HG02943 (cell line): ENCODE measurements around the gene NOM1.
"Not testable (repeated sequence)": the region's sequence is repeated elsewhere in the genome, so short reads cannot be mapped to it uniquely, and the experiment has no call there.

Experiments used
- ATAC-seq: cut with Tn5 transposase; IDR thresholded peaks from one replicate; pipeline ENCODE4 v1.9.1; 2021; ENCODE audit warnings: mild to moderate bottlenecking, low read depth, moderate library complexity; ENCODE audit not compliant: unreplicated experiment

The NOM1 gene, protein sequence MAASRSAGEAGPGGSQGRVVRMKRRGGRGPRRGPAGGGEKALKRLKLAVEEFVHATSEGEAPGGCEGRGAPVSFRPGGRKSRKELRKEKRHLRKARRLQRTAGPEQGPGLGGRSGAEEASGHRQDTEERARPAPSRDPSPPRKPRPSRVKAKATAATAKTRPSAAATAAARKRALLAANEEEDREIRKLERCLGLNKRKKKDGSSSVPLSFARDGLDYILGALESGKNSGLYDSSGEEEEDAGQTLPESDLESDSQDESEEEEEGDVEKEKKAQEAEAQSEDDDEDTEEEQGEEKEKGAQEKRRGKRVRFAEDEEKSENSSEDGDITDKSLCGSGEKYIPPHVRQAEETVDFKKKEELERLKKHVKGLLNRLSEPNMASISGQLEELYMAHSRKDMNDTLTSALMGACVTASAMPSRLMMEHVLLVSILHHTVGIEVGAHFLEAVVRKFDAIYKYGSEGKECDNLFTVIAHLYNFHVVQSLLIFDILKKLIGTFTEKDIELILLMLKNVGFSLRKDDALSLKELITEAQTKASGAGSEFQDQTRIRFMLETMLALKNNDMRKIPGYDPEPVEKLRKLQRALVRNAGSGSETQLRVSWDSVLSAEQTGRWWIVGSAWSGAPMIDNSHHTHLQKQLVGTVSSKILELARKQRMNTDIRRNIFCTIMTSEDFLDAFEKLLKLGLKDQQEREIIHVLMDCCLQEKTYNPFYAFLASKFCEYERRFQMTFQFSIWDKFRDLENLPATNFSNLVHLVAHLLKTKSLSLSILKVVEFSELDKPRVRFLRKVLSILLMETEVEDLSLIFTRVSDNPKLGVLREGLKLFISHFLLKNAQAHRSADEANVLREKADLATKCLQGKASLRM

DNA sequence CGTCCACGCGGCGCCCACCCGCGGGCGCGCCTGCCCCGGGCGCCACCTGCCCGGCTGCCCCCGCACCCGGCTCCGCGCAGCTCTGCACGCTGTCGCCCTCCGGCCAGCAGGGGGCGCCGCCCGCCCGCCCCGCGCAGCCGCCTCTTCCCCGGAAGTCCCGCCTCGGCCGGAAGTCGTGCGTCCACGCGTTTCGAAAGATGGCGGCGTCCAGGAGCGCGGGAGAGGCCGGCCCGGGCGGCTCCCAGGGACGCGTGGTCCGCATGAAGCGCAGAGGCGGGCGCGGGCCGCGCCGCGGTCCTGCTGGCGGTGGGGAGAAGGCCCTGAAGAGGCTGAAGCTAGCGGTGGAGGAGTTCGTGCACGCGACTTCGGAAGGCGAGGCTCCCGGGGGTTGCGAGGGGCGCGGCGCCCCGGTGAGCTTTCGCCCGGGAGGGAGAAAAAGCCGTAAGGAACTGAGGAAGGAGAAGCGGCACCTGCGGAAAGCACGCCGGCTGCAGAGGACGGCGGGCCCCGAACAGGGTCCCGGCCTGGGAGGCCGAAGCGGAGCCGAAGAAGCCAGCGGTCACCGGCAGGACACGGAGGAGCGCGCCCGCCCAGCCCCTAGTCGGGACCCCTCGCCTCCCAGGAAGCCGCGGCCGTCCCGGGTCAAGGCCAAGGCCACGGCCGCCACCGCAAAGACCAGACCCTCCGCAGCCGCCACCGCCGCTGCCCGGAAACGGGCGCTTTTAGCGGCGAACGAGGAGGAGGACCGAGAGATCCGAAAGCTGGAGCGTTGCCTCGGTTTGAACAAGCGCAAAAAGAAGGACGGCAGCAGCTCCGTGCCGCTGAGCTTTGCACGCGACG is at the start of gene NOM1:
Gene NOM1 (plus strand): TSS at position 172 of the 840 bp plus-strand sequence. CDS start 26 bp downstream, at position 198.
- ATAC-seq, result peak; percentile 85

DNA sequence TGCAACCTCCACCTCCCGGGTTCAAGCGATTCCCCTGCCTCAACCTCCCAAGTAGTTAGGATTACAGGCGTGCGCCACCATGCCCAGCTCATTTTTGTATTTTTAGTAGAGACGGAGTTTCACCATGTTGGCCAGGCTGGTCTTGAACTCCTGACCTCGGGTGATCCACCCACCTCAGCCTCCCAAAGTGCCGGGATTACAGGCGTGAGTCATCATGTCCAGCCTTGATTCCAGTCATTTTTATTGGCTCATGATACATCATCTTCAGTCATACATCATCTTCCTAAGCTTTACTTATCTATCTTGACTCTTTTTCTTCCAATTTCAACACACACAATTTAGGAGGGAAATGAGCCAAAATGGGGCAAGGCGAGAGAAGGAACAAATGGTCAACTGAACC is 49.4 kb upstream of the NOM1 start:
- ATAC-seq, result not testable (repeated sequence)

DNA sequence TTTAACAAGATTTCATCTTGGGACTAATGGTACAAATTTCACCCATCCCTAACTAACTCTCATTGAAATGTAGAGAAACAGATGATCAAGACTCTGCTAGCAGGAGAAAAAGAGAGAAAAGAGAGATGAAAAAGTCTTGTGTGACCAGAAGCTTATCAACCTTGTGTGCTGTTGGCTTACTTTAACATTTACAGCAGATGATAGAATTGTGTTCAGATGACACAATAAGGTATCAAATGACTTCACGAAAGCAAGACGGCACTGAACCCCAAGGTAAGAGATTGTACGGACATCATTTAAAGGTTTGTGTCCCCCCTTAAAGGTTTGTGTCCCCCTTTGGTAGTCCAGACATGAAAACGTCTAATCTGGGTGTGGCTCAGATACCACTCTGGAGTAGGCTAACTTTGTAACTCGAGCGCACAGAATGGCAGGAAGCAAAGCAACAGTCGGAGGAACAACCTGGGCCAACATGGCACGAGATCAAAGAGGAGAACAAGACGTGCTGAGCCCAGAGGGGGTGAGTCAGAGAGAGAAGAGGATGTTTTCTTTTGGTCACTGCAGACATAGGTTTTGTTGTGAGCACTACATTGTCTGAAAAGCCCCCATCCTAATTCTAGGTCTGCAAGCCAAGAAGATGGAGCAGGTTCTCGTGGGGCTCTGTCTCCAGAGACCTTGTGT is 46.1 kb upstream of the NOM1 start:
- no peak for ATAC-seq

DNA sequence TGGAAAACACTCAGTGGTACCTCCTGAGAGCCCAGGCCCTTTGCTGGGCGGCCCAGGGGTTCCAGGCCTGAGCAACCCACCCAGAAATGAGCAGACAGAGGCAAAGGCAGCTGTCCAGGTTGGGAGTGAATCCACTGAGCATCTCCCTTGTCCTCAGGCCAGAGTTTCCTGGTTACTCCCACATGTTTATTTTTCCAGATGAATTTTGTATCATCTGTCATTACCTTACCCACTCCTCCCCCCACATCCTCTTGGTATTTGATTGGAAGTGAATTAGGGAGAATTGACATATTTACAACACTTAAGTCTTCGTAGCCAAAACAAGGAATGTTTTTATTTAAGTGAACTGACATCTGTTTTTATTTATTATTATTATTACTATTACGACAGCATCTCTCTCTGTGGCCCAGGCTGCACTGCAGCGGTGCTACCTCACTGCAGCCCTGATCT is 43.3 kb upstream of the NOM1 start:
- no peak for ATAC-seq

DNA sequence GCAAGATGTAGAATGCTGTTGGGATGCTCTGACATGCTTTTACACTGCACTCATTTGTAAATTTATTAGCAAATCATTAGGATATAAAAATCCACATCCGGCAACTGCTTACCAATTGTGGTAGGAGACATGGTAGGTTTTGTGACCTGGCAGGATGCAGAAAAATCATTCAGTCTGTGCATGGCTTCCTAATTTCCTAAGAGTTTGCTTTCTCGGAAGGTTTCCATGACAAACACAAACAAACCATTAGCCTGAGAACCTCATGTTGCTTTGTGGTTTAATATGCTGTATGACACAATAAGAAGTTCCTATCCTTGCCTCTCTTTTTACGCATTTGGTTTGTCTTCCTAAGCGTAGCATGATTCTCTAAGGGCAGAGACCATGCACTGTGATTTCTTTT is 41.9 kb upstream of the NOM1 start:
- ATAC-seq, result no peak

DNA sequence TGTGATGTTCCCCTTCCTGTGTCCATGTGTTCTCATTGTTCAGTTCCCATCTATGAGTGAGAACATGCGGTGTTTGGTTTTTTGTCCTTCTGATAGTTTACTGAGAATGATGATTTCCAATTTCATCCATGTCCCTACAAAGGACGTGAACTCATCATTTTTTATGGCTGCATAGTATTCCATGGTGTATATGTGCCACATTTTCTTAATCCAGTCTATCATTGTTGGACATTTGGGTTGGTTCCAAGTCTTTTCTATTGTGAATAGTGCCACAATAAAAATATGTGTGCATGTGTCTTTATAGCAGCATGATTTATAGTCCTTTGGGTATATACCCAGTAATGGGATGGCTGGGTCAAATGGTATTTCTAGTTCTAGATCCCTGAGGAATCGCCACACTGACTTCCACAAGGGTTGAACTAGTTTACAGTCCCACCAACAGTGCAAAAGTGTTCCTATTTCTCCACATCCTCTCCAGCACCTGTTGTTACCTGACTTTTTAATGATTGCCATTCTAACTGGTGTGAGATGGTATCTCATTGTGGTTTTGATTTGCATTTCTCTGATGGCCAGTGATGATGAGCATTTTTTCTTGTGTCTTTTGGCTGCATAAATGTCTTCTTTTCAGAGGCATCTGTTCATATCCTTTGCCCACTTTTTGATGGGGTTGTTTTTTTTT is 39.8 kb upstream of the NOM1 start:
- ATAC-seq, result not testable (repeated sequence)

DNA sequence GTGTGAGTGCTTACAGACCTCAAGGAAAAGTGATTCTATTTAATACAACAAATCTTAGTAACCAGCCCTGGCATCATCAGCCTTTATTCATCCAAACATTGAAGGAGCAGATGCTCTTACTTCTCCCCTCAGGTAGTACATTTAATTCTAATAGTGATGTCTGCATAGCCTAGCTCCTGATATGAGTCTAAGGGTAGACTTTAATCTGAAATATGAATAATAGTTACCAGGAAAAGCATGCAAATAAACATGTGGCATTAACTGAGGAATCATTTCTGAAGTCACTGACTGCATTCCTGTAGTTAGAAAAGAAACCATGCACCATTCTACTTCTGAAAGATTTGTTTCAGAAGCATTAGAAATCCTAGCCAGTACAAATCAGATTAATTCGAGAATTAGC is 30.9 kb upstream of the NOM1 start:
- peak; percentile 39 for ATAC-seq

DNA sequence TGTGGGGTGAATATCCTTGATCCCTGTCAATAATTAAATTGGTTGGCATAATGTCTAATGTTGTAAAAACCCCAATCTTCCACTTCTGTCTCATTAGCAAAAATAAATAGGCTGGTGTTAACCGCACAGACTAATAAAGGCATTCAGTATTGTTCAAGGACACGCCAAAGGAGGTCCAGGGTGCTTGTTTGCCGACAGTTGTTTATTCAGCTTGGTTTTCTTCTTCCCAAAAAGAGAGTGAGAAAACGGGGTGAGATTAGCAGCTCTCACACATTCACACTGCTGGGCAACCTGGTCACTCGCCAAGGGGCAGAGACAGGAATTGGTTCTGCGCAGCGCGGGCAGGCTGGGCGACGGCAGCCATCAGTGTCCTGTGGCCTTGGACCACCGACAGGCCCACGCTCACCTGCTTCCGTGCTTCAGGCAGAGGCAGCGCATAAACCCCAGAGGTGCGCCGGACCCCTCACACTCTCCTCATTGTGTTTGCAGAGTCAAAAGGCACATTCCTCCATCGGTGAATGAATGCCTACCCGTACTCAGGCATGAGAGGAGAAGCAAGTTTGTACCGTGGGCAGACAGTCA is 30.3 kb upstream of the NOM1 start:
- peak; percentile 30 for ATAC-seq

DNA sequence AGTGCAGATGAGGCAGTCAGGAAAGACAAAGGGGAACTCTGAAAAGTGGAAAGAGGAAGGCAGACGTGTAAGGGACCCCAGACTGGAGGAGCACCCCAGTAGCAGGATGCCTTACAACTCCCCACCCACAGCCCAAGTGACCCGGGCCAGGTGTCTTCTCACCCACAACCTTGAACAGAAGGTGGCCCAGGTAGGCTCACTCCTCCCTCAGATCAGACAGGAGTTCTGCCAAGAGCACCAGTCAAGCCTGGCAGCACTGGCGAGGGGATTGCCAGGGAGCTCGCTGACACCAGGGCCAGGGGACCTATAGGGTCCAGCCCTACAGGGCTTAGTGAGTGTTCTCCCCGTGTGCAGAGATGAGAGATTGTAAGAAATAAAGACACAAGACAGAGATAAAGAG is 29.4 kb upstream of the NOM1 start:
- ATAC-seq, result no peak

DNA sequence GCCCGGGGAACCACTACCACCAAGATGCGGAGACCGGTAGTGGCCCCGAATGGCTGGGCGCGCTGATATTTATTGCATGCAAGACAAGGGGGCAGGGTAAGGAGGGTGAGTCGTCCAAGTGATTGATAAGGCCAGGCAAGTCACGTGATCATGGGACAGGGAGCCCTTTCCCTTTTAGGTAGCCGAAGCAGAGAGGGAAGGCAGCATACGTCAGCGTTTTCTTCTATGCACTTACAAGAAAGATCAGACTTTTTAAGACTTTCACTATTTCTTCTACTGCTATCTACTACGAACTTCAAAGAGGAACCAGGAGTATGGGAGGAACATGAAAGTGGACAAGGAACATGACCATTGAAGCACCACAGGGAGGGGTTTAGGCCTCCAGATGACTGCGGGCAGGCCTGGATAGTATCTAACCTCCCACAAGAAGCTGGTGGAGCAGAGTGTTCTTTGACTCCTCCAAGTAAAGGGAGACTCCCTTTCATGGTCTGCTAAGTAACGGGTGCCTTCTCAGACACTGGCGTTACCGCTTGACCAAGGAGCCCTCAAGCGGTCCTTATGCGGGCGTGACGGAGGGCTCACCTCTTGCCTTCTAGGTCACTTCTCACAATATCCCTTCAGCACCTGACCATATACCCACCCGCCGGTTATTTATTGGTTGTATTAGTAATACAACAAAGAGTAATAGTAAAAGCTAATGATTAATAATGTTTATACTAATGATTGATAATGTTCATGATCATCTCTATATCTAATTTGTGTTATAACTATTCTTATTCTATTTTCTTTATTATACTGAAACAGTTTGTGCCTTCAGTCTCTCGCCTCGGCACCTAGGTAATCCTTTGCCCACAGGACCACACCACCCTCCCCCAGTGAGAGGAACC is 28.8 kb upstream of the NOM1 start:
- ATAC-seq, result not testable (repeated sequence)

DNA sequence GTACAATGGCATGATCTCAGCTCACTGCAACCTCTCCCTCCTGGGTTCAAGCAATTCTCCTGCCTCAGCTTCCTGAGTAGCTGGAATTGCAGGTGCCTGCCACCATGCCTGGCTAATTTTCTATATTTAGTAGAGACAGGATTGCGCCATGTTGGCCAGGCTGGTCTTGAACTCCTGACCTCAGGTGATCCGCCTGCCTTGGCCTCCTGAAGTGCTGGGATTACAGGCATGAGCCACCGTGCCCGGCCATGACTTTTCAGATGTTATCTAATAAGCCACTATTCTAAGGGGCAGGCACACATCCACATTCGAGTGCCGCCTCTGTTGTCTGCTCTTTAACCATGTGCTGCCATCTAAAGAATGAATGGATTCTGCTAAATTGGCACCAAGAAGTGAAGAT is 27.2 kb upstream of the NOM1 start:
- ATAC-seq, result not testable (repeated sequence)

DNA sequence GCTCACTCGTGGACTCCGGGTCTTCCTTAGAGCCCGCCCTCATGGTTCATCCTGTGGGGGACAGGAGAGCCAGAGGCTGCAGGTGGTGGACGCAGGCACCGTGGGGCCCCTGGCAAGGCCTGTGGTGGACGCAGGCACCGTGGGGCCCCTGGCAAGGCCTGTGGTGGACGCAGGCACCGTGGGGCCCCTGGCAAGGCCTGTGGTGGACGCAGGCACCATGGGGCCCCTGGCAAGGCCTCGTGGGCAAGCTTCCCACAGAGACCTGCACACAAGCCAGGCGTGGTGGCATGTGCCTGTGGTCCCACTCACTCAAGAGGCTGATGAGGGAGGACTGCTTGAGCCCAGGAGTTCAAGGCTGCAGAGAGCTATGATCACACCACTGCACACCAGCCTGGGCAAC is 23.7 kb upstream of the NOM1 start:
- ATAC-seq, result not testable (repeated sequence)

DNA sequence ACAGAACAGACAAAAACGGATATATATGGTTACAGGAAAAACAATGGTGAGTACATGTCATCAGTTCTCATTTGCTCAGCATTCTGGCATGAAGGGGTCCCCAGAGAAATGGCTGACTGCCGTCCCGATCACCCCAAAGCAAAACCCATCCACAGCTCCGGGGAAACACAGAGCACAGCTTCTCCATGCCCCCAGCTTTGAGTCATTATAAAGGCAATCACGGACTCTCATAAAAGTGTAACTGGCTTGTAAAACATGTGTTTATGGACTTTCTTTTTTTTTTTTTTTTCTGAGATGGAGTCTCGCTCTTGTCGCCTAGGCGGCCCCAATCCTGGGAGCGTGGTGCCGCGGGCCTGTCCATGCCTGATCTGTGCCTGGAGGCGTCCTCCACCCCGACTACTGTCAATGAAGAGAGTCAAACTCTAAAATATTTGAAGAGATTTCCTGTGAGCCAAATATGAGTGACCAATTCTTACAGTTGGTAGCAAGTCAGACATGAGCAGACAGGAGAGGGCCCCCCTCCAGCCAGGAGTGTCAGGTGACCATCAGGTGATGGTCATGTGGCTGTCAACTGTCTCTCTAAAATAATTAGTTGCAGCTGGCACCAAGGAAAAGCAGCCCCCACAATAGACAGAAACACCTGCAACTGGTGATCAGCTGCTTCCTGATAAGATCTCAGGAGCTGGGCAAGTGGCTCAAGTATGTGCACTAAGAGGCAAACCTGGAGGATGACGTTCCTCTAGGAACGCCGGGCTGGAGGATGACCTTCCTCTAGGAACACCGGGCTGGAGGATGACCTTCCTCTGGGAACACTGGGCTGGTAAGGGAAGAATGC is 21.7 kb upstream of the NOM1 start:
- no peak for ATAC-seq

DNA sequence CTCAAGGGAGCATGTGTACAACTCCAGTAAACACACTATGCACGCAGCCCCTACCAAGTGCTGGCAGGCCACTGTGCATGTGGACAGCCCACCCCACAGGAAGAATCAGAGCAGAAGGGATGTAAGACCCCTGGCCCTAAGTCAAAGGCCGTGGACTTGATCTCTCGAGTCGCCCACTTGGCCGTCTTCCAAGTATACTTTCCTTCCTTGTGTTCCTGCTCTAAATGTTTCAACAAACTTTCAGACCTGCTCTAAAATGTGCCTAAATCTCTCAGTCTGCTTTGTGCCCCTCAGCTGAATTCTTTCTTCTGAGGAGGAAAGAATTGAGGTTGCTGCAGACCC is 21.1 kb upstream of the NOM1 start:
- no peak for ATAC-seq

DNA sequence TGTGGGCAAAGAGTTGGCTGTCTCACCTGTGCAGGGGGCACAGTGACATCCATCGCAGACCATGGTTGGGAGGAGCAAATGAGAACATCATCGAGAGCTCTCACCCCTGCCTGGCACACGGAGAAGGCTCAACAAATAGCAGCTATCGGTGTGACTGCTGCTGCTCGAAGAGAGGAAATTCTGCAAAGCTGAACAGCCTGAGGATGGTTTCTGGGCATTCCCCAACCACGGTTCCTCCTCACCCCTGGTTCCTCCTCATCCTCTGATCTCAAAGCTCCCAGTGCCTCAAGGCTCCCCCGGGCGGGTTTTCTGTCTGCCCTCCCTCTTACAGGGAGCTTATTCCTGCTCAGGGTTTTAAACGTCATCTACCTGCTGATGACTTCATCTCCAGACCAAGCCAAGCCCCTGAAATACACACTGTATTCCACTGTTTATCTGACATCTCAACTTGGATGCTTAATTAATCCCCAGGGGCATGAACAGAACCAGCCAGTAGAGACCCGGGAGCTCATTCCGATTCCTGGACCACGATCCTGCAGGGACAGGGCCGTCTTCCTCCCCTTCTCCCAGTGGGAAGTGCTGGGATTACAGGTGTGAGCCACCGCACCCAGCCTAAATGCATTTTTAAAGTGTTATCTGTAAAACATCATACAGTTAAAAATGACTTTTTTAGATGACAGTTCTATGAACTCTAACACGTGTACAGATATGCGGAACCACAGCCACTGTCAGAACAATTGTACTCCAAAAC is 19.5 kb upstream of the NOM1 start:
- ATAC-seq, result no peak

DNA sequence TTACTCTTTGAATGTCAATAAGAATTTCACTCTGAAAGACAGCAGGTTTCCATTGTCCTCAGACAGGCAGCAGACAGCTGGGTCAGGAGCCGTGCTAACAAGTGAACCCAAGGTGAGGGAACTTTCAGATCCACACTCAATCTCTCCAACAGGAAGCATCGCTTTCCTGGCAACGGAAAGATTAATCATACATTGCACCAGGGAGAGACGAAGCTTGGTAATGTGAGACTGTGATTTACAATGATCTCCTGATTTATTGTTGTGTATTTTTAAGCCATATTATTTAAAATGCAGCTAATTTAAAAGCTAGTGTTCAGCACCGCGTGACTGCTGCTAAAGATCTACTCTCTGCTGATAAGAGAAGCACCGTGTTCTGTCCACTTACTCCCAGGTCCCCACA is 17.5 kb upstream of the NOM1 start:
- ATAC-seq, result no peak

DNA sequence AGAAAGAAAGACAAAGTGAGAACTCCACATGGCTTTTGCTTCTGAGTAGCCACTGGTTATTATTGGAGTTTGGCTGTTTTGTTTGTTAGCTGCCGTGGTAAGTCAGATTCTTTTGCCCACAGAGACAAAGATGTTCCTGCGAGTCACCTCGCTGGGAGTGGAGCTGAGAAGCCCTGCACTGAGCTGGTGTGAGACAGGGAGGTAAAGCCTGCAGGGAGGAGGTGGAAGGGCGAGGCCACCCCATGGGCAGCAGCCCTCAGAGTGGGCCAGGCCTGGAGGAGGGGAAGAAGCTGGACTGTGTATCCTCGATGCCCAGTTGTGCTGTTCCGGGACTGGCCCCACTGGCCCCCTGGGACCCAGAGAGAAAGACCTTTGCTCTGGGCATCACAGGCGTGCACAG is 14.3 kb upstream of the NOM1 start:
- no peak for ATAC-seq
